Skeletal muscle tissue (tissue), 4 donors: ENCODE data around the gene RELL1. TPM values are rescaled to one million over a fixed set of nuclear protein-coding genes. Genes with fewer than 3 reads are reported as not detected.

ENCODE experiments used
- H3K27ac ChIP-seq: one replicate; pipeline ENCODE4 v1.7.0; 2013; ENCODE audit warnings: mild to moderate bottlenecking, low read depth, low read length, inconsistent platforms
- H3K27me3 ChIP-seq, 3 donors: one replicate each; pipeline ENCODE4 v1.7.0; 2013; ENCODE audit warnings: low read length in 3 of 3; ENCODE audit not compliant: control insufficient read depth in 3 of 3, insufficient read depth in 3 of 3
- H3K36me3 ChIP-seq, 3 donors: one replicate each; pipeline ENCODE4 v1.7.0; 2013; ENCODE audit warnings: low read length in 3 of 3; ENCODE audit not compliant: control insufficient read depth in 3 of 3, insufficient read depth in 3 of 3
- H3K4me1 ChIP-seq, 3 donors: one replicate each; pipeline ENCODE4 v1.7.0; 2013; ENCODE audit warnings: low read length in 3 of 3, mild to moderate bottlenecking in 3 of 3; ENCODE audit not compliant: control insufficient read depth in 3 of 3, insufficient read depth in 3 of 3
- H3K4me3 ChIP-seq, 3 donors: one replicate each; pipeline ENCODE4 v1.7.0; 2013; ENCODE audit warnings: low read length in 3 of 3
- H3K9ac ChIP-seq, 3 donors: one replicate each; pipeline ENCODE4 v1.7.0; 2013; ENCODE audit warnings: low read length in 3 of 3, mild to moderate bottlenecking in 3 of 3, moderate library complexity in 2 of 3, low read depth in 1 of 3
- H3K9me3 ChIP-seq, 3 donors: one replicate each; pipeline ENCODE4 v1.7.0; 2013; ENCODE audit warnings: low read length in 3 of 3; ENCODE audit not compliant: control insufficient read depth in 3 of 3
- total RNA-seq: library from RNA; depleted of rRNA; stranded (reverse); fragments of >200 nt; gene quantifications from one replicate; pipeline ENCODE4 v1.2.3, GENCODE V29; 2014
- donor health status: Osteomylitis.

RELL1 gene
- total RNA-seq, 1 donor from 2014 or later: 82.5 TPM

- Histone ChIP-seq H3K9ac (no peak overlapping the region), H3K4me1 (no peaks in the 10 kb centered on the region), H3K36me3 (no peaks in the 10 kb centered on the region), H3K4me3 (no peak overlapping the region), H3K27ac (no peak overlapping the region), H3K9me3 (no peaks in the 10 kb centered on the region), H3K27me3 (no peaks in the 10 kb centered on the region)
These were observed 36.9 kb upstream of the RELL1 start for GRCh38 chr4:37723067-37723466.

GRCh38 chr4:37721995-37722638, 35.9 kb upstream of the RELL1 start:
- H3K4me3 ChIP-seq: no peak overlapping the region
- no peaks in the 10 kb centered on the region for H3K4me1 ChIP-seq
- H3K36me3 ChIP-seq: no peaks in the 10 kb centered on the region
- H3K9ac ChIP-seq: no peak overlapping the region
- H3K27ac ChIP-seq: no peak overlapping the region
- no peaks in the 10 kb centered on the region for H3K9me3 ChIP-seq
- H3K27me3 ChIP-seq: no peaks in the 10 kb centered on the region

- no peaks in the 10 kb centered on the region for H3K9me3 ChIP-seq
- H3K27ac ChIP-seq: no peak overlapping the region
- no peaks in the 10 kb centered on the region for H3K27me3 ChIP-seq
- no peak overlapping the region for H3K4me3 ChIP-seq
- no peak overlapping the region for H3K9ac ChIP-seq
- peaks cover 3 to 7% (median 4%) of the 10 kb centered on the region in 3 donors for H3K4me1 ChIP-seq
- H3K36me3 ChIP-seq: no peaks in the 10 kb centered on the region
These were observed 32.8 kb upstream of the RELL1 start for GRCh38 chr4:37719021-37719420.

- no peaks in the 10 kb centered on the region for H3K27me3 ChIP-seq
- no peak overlapping the region for H3K4me3 ChIP-seq
- H3K9me3 ChIP-seq: no peaks in the 10 kb centered on the region
- H3K36me3 ChIP-seq: no peaks in the 10 kb centered on the region
- no peak overlapping the region for H3K9ac ChIP-seq
- no peak overlapping the region for H3K27ac ChIP-seq
- peaks cover 3 to 7% (median 4%) of the 10 kb centered on the region in 3 donors for H3K4me1 ChIP-seq
These were observed 31.4 kb upstream of the RELL1 start for GRCh38 chr4:37717576-37717975.

GRCh38 chr4:37715889-37716402, 29.8 kb upstream of the RELL1 start:
- Histone ChIP-seq H3K36me3 (no peaks in the 10 kb centered on the region), H3K27ac (peak overlapping the region; percentile 42), H3K9me3 (no peaks in the 10 kb centered on the region), H3K9ac (no peak overlapping the region), H3K27me3 (no peaks in the 10 kb centered on the region), H3K4me1 (peaks cover 3 to 7% (median 4%) of the 10 kb centered on the region in 3 donors), H3K4me3 (no peak overlapping the region)

GRCh38 chr4:37710491-37710890, 24.3 kb upstream of the RELL1 start:
- H3K36me3 ChIP-seq: no peaks in the 10 kb centered on the region
- H3K27me3 ChIP-seq: no peaks in the 10 kb centered on the region
- H3K27ac ChIP-seq: no peak overlapping the region
- H3K9me3 ChIP-seq: no peaks in the 10 kb centered on the region
- H3K4me1 ChIP-seq: no peaks in the 10 kb centered on the region
- no peak overlapping the region for H3K9ac ChIP-seq
- H3K4me3 ChIP-seq: no peak overlapping the region

- H3K36me3 ChIP-seq: no peaks in the 10 kb centered on the region
- no peak overlapping the region for H3K4me3 ChIP-seq
- H3K27me3 ChIP-seq: no peaks in the 10 kb centered on the region
- no peak overlapping the region for H3K27ac ChIP-seq
- no peak overlapping the region for H3K9ac ChIP-seq
- H3K9me3 ChIP-seq: no peaks in the 10 kb centered on the region
- H3K4me1 ChIP-seq: no peaks in the 10 kb centered on the region
These were observed 19.9 kb upstream of the RELL1 start for GRCh38 chr4:37706032-37706431.

- Histone ChIP-seq H3K27ac (no peak overlapping the region), H3K4me3 (no peak overlapping the region)
These were observed 19.4 kb upstream of the RELL1 start for GRCh38 chr4:37705571-37705970.

GRCh38 chr4:37699868-37700481, 13.8 kb upstream of the RELL1 start:
- Histone ChIP-seq H3K27ac (no peak overlapping the region), H3K27me3 (no peaks in the 10 kb centered on the region), H3K9me3 (no peaks in the 10 kb centered on the region), H3K36me3 (no peaks in the 10 kb centered on the region), H3K4me3 (no peak overlapping the region), H3K9ac (no peak overlapping the region), H3K4me1 (no peaks in the 10 kb centered on the region)

More at GRCh38 chr4:37705571-37705970, 19.4 kb upstream of the RELL1 start:
- no peak overlapping the region for H3K9ac ChIP-seq
- no peaks in the 10 kb centered on the region for H3K4me1 ChIP-seq
- no peaks in the 10 kb centered on the region for H3K27me3 ChIP-seq
- no peaks in the 10 kb centered on the region for H3K9me3 ChIP-seq
- H3K36me3 ChIP-seq: no peaks in the 10 kb centered on the region

GRCh38 chr4:37697566-37697965, 11.4 kb upstream of the RELL1 start:
- no peak overlapping the region for H3K4me3 ChIP-seq

More at GRCh38 chr4:37697566-37697965, 11.4 kb upstream of the RELL1 start:
- H3K4me1 ChIP-seq: no peaks in the 10 kb centered on the region
- H3K9ac ChIP-seq: no peak overlapping the region
- H3K27ac ChIP-seq: no peak overlapping the region
- no peaks in the 10 kb centered on the region for H3K27me3 ChIP-seq
- no peaks in the 10 kb centered on the region for H3K36me3 ChIP-seq
- H3K9me3 ChIP-seq: no peaks in the 10 kb centered on the region
